Omental fat pad (tissue), 4 donors: Measurements from ENCODE around the gene HNF1B. TPM values are rescaled to one million over a fixed set of nuclear protein-coding genes. Genes with fewer than 3 reads are reported as not detected.

Experiments used
- ATAC-seq: fragments of 150-250 bp; one replicate; pipeline ENCODE4 v1.9.1; 2016; ENCODE audit warnings: mild to moderate bottlenecking, moderate library complexity; ENCODE audit not compliant: low FRiP score
- DNase-seq: peaks from one replicate; pipeline ENCODE4 v3.0.0-alpha.2; 2019; ENCODE audit warnings: low spot score
- total RNA-seq, 4 donors: library from RNA; depleted of rRNA; stranded (reverse); fragments of >200 nt; gene quantifications; one replicate each; pipeline ENCODE4 v1.1.0, GENCODE V29; 2016
- TF ChIP-seq, protein P1 (sequence below), 3 donors: fragments of 450-650 bp; IDR thresholded peaks; one replicate each; pipeline ENCODE4 v1.5.1; 2016 to 2017; ENCODE audit warnings: antibody characterized with exemption in 3 of 3, mild to moderate bottlenecking in 3 of 3, moderate library complexity in 2 of 3

The HNF1B gene
- total RNA-seq, 4 donors from 2014 or later: not detected

DNA sequence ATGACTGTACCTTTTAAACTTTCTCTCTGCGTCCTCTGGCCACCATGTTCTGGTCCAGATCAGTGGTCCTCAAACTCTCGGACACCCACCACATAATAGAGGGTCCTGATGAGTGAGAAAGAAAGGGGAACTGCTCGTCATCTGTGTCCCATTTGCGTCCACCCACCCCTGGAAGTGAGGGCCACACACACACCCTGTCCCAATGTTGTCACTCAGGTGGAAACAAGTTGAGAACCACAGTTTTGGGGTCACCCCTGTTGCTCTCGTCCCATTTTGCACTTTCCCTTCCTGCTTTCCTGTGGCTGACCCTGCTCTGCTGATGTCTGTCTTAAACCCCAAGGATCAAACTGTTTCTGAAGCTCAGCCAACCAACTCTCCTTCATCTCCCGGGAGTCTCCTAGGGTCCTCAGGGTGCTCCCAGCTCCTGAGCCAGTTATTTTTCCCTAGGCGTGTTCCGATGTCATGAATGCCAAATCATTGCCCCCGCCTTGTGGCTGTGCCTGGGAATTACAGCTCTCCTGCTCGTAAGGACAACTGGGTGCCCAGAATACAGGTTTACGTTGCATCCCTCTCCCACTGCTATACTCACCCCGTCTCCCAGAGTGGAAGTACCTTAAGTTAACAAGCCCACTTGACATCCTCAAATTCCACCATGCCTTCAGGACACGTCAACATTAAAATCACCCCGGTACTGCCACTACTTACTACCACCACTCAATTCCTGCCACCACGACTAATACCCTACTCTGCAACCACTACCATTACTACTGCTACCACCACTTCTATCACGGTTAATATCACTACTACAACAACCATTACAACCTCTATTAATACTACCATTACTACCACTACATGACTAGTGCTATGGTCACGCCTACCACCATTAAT is 26.0 kb upstream of the HNF1B start:
- TF ChIP-seq, protein P1, sequence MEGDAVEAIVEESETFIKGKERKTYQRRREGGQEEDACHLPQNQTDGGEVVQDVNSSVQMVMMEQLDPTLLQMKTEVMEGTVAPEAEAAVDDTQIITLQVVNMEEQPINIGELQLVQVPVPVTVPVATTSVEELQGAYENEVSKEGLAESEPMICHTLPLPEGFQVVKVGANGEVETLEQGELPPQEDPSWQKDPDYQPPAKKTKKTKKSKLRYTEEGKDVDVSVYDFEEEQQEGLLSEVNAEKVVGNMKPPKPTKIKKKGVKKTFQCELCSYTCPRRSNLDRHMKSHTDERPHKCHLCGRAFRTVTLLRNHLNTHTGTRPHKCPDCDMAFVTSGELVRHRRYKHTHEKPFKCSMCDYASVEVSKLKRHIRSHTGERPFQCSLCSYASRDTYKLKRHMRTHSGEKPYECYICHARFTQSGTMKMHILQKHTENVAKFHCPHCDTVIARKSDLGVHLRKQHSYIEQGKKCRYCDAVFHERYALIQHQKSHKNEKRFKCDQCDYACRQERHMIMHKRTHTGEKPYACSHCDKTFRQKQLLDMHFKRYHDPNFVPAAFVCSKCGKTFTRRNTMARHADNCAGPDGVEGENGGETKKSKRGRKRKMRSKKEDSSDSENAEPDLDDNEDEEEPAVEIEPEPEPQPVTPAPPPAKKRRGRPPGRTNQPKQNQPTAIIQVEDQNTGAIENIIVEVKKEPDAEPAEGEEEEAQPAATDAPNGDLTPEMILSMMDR (IDR thresholded peaks at IDR 0.05): no peak
- DNase-seq (no peak), ATAC-seq (no peak)

DNA sequence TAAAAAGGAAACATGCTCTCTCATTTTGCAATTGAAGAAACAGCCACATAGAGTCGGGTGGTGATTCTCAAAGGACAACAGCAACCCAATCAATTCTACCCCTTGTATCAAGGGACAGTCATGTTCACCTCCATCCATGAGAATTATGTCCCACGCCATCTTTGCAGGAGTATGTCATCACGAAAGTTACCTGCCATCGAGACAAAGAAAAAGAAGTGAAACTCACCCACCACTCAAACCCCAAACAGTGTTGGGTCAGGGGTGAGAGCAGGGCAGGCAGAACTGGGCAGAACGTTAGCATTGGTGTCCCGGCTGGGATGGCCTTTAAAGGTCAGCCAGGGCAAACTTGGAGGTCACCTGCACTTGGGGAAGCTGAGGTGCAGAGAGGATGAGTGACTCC is 24.2 kb upstream of the HNF1B start:
- no peak for ATAC-seq
- DNase-seq: no peak
- TF ChIP-seq, protein P1 (IDR thresholded peaks at IDR 0.05): no peak

DNA sequence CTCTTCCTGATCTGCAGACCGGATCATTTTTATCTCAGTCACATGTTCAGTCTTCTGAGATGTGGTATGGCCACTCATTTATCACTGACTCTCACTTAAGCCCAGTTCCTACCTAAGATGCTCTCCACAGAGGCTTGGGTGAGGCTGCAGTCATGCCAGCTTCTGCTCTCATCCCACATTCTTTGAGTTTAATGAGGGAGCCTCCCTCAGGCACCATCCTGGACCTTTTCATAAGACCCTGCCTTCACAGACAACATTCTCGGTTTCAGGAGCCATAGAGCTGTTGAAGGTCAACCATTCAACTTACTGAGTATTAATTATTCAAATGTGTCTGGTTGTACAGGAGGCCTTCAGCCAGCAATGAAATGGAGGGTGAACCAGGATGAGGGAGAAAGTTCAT is 23.6 kb upstream of the HNF1B start:
- TF ChIP-seq, protein P1 (IDR thresholded peaks at IDR 0.05): no peak
- ATAC-seq (no peak), DNase-seq (no peak)

DNA sequence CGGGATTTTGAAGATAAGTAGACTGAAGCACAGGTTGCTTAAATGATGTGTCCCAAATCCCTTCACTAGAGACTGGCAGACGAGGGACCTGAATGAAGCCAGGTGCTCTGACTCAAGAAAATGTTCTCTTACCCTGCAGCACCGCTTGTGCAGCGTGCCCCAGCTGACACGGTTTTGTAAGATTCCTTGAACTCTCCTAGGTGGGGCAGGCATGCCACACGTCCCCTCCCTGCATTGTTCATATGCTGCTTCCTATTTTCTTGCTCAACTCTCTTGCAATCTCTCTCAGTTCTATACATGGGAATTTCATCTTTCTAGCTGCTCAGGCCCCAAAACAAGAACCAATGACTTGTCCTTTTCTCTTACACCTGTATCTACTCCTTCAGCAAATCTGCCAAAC is 22.1 kb upstream of the HNF1B start:
- ATAC-seq: no peak
- TF ChIP-seq, protein P1 (IDR thresholded peaks at IDR 0.05): no peak
- DNase-seq: no peak

DNA sequence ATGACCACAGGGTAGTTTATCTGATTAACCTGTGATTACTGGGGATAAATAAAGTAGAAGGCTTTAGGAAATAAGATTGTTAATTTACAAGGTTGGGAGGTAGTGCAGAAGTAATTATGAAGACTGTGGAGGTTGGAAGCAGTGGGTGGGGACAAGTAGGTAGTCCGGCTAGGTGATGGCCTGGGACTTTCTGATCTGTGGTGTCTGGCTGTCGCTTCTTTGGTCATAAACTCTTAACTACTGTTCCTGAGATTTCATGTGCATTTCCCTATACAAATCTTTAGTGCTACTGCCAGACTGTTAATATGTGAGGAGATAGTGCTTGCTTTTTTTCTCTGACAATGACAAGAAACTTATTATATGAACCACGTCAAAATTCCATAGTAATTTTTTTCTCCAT is 19.5 kb upstream of the HNF1B start:
- no peak for ATAC-seq
- TF ChIP-seq, protein P1 (IDR thresholded peaks at IDR 0.05): no peak

DNA sequence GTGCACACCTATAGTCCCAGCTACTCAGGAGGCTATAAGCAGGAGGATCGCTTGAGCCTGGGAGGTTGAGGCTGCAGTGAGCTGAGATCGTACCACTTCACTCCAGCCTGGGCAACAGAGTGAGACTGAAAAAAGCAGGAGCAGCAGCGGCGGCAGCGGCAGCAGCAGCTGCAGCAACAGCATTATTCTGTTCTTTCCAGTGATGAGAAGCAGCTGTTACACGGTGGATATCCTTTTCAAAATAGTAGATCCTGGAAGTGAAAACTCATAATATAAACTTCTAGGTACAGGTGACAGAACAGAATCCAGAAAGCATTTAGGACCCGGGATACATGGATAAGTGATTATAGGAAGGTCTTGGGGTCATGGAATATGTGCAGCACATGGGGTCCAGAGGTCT is 17.8 kb upstream of the HNF1B start:
- ATAC-seq (no peak), DNase-seq (no peak)
- TF ChIP-seq, protein P1 (IDR thresholded peaks at IDR 0.05): no peak

More for the DNA sequence above, 19.5 kb upstream of the HNF1B start:
- DNase-seq: no peak

DNA sequence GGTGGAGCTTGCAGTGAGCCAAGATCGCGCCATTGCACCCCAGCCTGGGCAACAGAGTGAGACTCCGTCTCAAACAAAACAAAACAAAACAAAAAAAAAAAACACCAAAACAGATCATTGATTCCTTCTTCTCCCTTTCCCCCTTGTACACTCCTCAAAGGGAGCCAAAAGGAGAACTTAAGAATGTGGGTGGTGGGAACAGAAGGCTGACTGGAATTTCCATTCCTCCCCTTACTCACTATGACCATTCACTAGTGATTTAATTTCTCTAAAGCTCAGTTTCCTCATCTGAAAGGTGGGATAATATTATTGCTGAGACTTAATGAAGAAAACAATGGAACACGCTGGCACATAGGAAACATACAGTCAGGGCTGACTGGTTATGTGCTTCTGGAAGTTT is 17.1 kb upstream of the HNF1B start:
- ATAC-seq: no peak
- DNase-seq: no peak
- TF ChIP-seq, protein P1 (IDR thresholded peaks at IDR 0.05): no peak
